22Rv1 (cell line): Measurements from ENCODE around the gene KRT3.

ENCODE experiments used
- ZFX ChIP-seq: fragments of 450-650 bp; IDR thresholded peaks from 2 replicates; pipeline ENCODE4 v1.6.1; 2017; ENCODE audit warnings: antibody characterized with exemption, borderline replicate concordance
- TF ChIP-seq, protein P1 (sequence below): fragments of 450-650 bp; IDR thresholded peaks from 2 replicates; pipeline ENCODE4 v1.5.1; 2017; ENCODE audit warnings: mild to moderate bottlenecking

DNA sequence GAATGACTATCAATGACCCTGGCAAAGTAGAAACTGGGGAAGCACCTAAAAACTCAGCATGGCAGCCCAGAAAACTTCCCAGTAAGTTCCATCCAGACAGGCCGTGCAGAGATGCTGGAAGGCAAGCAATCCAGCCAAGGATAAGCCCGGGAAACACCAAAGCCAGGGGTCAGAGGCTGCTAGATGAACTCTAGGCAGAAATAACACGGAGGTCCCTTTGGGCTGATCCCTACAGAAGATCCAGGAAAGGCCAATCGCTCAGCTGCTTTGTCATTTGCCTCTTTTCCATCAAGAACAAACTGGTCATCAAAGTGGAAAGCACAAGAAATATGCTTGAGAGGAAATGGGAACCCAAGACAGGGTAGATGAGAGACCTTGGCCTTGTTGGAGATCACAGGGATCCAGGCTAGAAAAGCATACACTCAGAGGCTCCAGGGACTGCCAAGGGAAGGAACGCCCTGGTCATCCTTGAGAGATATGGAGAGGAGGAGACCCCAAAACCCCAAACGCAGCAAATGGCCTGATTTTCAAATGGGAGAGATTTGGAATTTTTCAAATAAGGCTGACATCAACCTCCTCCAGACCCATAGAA is 31.7 kb upstream of the KRT3 start:
- TF ChIP-seq, protein P1, sequence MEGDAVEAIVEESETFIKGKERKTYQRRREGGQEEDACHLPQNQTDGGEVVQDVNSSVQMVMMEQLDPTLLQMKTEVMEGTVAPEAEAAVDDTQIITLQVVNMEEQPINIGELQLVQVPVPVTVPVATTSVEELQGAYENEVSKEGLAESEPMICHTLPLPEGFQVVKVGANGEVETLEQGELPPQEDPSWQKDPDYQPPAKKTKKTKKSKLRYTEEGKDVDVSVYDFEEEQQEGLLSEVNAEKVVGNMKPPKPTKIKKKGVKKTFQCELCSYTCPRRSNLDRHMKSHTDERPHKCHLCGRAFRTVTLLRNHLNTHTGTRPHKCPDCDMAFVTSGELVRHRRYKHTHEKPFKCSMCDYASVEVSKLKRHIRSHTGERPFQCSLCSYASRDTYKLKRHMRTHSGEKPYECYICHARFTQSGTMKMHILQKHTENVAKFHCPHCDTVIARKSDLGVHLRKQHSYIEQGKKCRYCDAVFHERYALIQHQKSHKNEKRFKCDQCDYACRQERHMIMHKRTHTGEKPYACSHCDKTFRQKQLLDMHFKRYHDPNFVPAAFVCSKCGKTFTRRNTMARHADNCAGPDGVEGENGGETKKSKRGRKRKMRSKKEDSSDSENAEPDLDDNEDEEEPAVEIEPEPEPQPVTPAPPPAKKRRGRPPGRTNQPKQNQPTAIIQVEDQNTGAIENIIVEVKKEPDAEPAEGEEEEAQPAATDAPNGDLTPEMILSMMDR = no peak
- TF ChIP-seq ZFX = no peak
